Liver (tissue), 9 donors: ENCODE measurements around the gene GOLGA6D. TPM values are rescaled to one million over a fixed set of nuclear protein-coding genes. Genes with fewer than 3 reads are reported as not detected.
"Not testable (repeated sequence)": the region's sequence is repeated elsewhere in the genome, so short reads cannot be mapped to it uniquely, and the experiment has no call there.

Experiments used
- DNase-seq: peaks from one replicate; pipeline ENCODE4 v3.0.0-alpha.2; 2017; ENCODE audit warnings: low spot score
- H3K27ac ChIP-seq, 2 donors: one replicate each; pipeline ENCODE4 v1.7.0; 2013; ENCODE audit warnings: inconsistent platforms in 2 of 2, low read length in 2 of 2, control low read depth in 1 of 2, low read depth in 1 of 2, mild to moderate bottlenecking in 1 of 2
- H3K27me3 ChIP-seq, 4 donors: one replicate each; pipeline versions ENCODE4 v1.6.1 to v1.7.0; 2013; ENCODE audit warnings: low read length in 3 of 4, inconsistent platforms in 1 of 4, mild to moderate bottlenecking in 1 of 4, moderate library complexity in 1 of 4; ENCODE audit not compliant: control insufficient read depth in 4 of 4, insufficient read depth in 4 of 4
- H3K36me3 ChIP-seq, 4 donors: one replicate each; pipeline versions ENCODE4 v1.6.1 to v1.7.0; 2013; ENCODE audit warnings: low read length in 3 of 4, mild to moderate bottlenecking in 3 of 4, low read depth in 1 of 4, moderate library complexity in 1 of 4; ENCODE audit not compliant: control insufficient read depth in 4 of 4, insufficient read depth in 3 of 4
- H3K4me1 ChIP-seq, 4 donors: one replicate each; pipeline versions ENCODE4 v1.6.1 to v1.7.0; 2013; ENCODE audit warnings: low read length in 3 of 4, mild to moderate bottlenecking in 3 of 4, moderate library complexity in 1 of 4; ENCODE audit not compliant: control insufficient read depth in 4 of 4, insufficient read depth in 4 of 4
- H3K4me3 ChIP-seq, 3 donors: one replicate each; pipeline versions ENCODE4 v1.6.1 to v1.7.0; 2013; ENCODE audit warnings: low read length in 3 of 3, control low read depth in 1 of 3, low read depth in 1 of 3, mild to moderate bottlenecking in 1 of 3
- H3K9ac ChIP-seq, 2 donors: one replicate each; pipeline ENCODE4 v1.7.0; 2013; ENCODE audit warnings: low read length in 2 of 2, mild to moderate bottlenecking in 2 of 2, moderate library complexity in 2 of 2, control low read depth in 1 of 2, low read depth in 1 of 2
- H3K9me3 ChIP-seq, 4 donors: one replicate each; pipeline versions ENCODE4 v1.6.1 to v1.7.0; 2013; ENCODE audit warnings: low read length in 3 of 4; ENCODE audit not compliant: control insufficient read depth in 4 of 4
- ATF3 ChIP-seq: IDR thresholded peaks from 2 replicates; pipeline ENCODE4 v1.6.1; 2016; ENCODE audit warnings: antibody characterized with exemption
- EGR1 ChIP-seq, 2 donors: IDR thresholded peaks; 2 replicates each; pipeline ENCODE4 v1.6.1; 2016 to 2018; ENCODE audit warnings: antibody characterized with exemption in 2 of 2, low read depth in 2 of 2
- FOXA1 ChIP-seq: IDR thresholded peaks from 2 replicates; pipeline ENCODE4 v1.6.1; 2016; ENCODE audit warnings: antibody characterized with exemption
- FOXA2 ChIP-seq: IDR thresholded peaks from 2 replicates; pipeline ENCODE4 v1.6.1; 2016; ENCODE audit warnings: antibody characterized with exemption
- GABPA ChIP-seq, 2 donors: IDR thresholded peaks in 1 of 2; conservative IDR thresholded peaks in 1 of 2; 2 replicates each; pipeline ENCODE4 v1.6.1; 2016; ENCODE audit warnings: antibody characterized with exemption in 2 of 2, mild to moderate bottlenecking in 1 of 2, moderate library complexity in 1 of 2
- HNF4A ChIP-seq, 2 donors: conservative IDR thresholded peaks; 2 replicates each; pipeline ENCODE4 v1.6.1; 2016; ENCODE audit warnings: antibody characterized with exemption in 2 of 2, mild to moderate bottlenecking in 2 of 2
- HNF4G ChIP-seq: IDR thresholded peaks from 2 replicates; pipeline ENCODE4 v1.6.1; 2016; ENCODE audit warnings: antibody characterized with exemption
- JUND ChIP-seq, 2 donors: IDR thresholded peaks; 2 replicates each; pipeline ENCODE4 v1.6.1; 2016; ENCODE audit warnings: antibody characterized with exemption in 2 of 2
- NR2F2 ChIP-seq: IDR thresholded peaks from 2 replicates; pipeline ENCODE4 v1.6.1; 2016; ENCODE audit warnings: antibody characterized with exemption
- RAD21 ChIP-seq, 2 donors: IDR thresholded peaks; 2 replicates each; pipeline ENCODE4 v1.6.1; 2016; ENCODE audit warnings: antibody characterized with exemption in 2 of 2, mild to moderate bottlenecking in 2 of 2
- RXRA ChIP-seq, 2 donors: IDR thresholded peaks; 2 replicates each; pipeline ENCODE4 v1.6.1; 2017 to 2018; ENCODE audit warnings: antibody characterized with exemption in 2 of 2, mild to moderate bottlenecking in 1 of 2
- SP1 ChIP-seq: IDR thresholded peaks from 2 replicates; pipeline ENCODE4 v1.6.1; 2018; ENCODE audit warnings: antibody characterized with exemption, mild to moderate bottlenecking
- TAF1 ChIP-seq: conservative IDR thresholded peaks from 2 replicates; pipeline ENCODE4 v1.6.1; 2016; ENCODE audit warnings: antibody characterized with exemption, mild to moderate bottlenecking
- YY1 ChIP-seq: IDR thresholded peaks from 2 replicates; pipeline ENCODE4 v1.6.1; 2016; ENCODE audit warnings: antibody characterized with exemption, mild to moderate bottlenecking
- ZBTB33 ChIP-seq: IDR thresholded peaks from 2 replicates; pipeline ENCODE4 v1.6.1; 2016; ENCODE audit warnings: antibody characterized with exemption
- WGBS: extraction: QIAGEN DNeasy Blood & Tissue Kit; methylation state at CpG from one replicate; pipeline ENCODE4 v1.1.7; 2013; 5-methylcytosine and 5-hydroxymethylcytosine counted together
- polyA plus RNA-seq, 2 donors: library from polyadenylated mRNA; stranded (reverse) in 1 of 2; unstranded in 1 of 2; fragments of 200-250 nt in 1 of 2; fragments of >200 nt in 1 of 2; fragmentation: Nextera tagmentation in 1 of 2; extraction: Ambion mirVana in 1 of 2; gene quantifications; one replicate each; pipeline versions ENCODE4 v1.2.1 to v1.2.3, GENCODE V29; 2013 to 2015
- total RNA-seq, 2 donors: library from RNA; depleted of rRNA; stranded (reverse); fragments of >200 nt; gene quantifications; one replicate each; pipeline ENCODE4 v1.2.3, GENCODE V29; 2014
- TF ChIP-seq, protein P1 (sequence below): IDR thresholded peaks from 2 replicates; pipeline ENCODE4 v1.6.1; 2016; ENCODE audit warnings: antibody characterized with exemption
- TF ChIP-seq, protein P2 (sequence below): fragments of 150-350 bp; IDR thresholded peaks from 2 replicates; pipeline ENCODE4 v1.5.1; 2017; ENCODE audit warnings: improper control_type of control experiment, low read depth, low read length; ENCODE audit not compliant: missing input control
- donor health status: healthy.
- donor health status: healthy.
- donor health status: healthy.
- donor health status: healthy.
- donor health status: healthy.

Gene GOLGA6D
- total and polyA plus RNA-seq, 4 donors = 0.02 to 0.08 (median 0.05) TPM

DNA sequence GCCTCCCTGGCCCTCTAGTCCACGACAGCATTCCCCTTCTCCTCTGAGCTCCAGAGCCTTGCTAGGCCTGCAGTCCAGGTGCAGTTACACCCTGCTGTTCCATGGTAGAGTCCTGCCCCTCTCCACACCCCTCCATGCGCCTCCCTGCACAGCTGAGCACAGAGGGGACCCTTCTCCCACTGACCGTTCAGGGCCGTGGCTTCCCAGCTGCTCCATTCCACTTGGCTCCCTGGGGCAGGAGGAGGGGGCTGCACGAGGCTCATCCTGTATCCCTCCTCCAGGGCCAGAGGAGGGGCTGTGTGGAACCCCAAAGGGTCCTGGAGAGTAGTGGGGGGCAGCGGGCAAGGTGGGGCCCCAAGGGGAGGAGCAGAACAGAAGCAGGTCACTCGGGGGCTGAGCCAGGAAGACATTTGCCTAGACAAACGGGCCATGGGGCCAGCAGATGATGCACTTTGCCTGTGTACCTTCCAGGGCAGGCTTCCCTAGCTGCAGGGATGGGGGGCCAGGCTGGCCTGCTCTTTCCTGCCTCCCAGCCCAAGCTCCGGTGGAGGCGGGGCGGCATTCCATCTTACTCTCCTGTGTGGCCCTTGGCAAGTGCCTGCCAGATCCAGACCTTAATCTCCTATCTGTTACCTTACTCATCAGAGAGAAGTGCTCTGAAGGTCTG is 45.2 kb upstream of the GOLGA6D start:
- Histone ChIP-seq H3K4me1 (no peaks in the 10 kb centered on the region), H3K4me3 (no peak overlapping the region), H3K36me3 (no peaks in the 10 kb centered on the region), H3K27me3 (peaks cover 0 to 6% (median 0%) of the 10 kb centered on the region in 4 donors), H3K9me3 (no peaks in the 10 kb centered on the region), H3K9ac (no peak overlapping the region), H3K27ac (no peak overlapping the region)
- no peak for DNase-seq
- WGBS = 86% methylated on average over 11 of the region's 11 CpGs
- TF ChIP-seq YY1 = no peak
- no peak for TF ChIP-seq JUND (IDR thresholded peaks at IDR 0.05)
- TF ChIP-seq, protein P1, sequence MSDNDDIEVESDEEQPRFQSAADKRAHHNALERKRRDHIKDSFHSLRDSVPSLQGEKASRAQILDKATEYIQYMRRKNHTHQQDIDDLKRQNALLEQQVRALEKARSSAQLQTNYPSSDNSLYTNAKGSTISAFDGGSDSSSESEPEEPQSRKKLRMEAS = no peak
- no peak for TF ChIP-seq GABPA (IDR thresholded peaks at IDR 0.05 in 1 of 2, conservative IDR thresholded peaks at IDR 0.05 in 1 of 2)
- no peak for TF ChIP-seq EGR1 (IDR thresholded peaks at IDR 0.05; ENCODE audit: low read depth in 2 of 2)
- TF ChIP-seq HNF4G = no peak
- no peak for TF ChIP-seq TAF1
- no peak for TF ChIP-seq SP1
- TF ChIP-seq FOXA2 = no peak
- no peak for TF ChIP-seq ZBTB33
- TF ChIP-seq, protein P2, sequence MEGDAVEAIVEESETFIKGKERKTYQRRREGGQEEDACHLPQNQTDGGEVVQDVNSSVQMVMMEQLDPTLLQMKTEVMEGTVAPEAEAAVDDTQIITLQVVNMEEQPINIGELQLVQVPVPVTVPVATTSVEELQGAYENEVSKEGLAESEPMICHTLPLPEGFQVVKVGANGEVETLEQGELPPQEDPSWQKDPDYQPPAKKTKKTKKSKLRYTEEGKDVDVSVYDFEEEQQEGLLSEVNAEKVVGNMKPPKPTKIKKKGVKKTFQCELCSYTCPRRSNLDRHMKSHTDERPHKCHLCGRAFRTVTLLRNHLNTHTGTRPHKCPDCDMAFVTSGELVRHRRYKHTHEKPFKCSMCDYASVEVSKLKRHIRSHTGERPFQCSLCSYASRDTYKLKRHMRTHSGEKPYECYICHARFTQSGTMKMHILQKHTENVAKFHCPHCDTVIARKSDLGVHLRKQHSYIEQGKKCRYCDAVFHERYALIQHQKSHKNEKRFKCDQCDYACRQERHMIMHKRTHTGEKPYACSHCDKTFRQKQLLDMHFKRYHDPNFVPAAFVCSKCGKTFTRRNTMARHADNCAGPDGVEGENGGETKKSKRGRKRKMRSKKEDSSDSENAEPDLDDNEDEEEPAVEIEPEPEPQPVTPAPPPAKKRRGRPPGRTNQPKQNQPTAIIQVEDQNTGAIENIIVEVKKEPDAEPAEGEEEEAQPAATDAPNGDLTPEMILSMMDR = no peak
- TF ChIP-seq RXRA (IDR thresholded peaks at IDR 0.05) = no peak
- no peak for TF ChIP-seq HNF4A (conservative IDR thresholded peaks at IDR 0.05)
- no peak for TF ChIP-seq ATF3

GRCh38 chr15:75238150-75238549 is 44.5 kb upstream of the GOLGA6D start:
- H3K9ac ChIP-seq = no peak overlapping the region
- H3K27me3 ChIP-seq = peaks cover 0 to under 1% (median 0%) of the 10 kb centered on the region in 4 donors
- H3K9me3 ChIP-seq = no peaks in the 10 kb centered on the region
- 88% methylated on average over 5 of the region's 5 CpGs for WGBS
- no peak for DNase-seq
- no peaks in the 10 kb centered on the region for H3K36me3 ChIP-seq
- H3K4me1 ChIP-seq = no peaks in the 10 kb centered on the region
- H3K4me3 ChIP-seq = no peak overlapping the region
- TF ChIP-seq TAF1 (no peak), SP1 (no peak), EGR1 (IDR thresholded peaks at IDR 0.05; ENCODE audit: low read depth in 2 of 2) (no peak), ZBTB33 (no peak), FOXA1 (no peak), NR2F2 (no peak), RAD21 (IDR thresholded peaks at IDR 0.05) (no peak), RXRA (IDR thresholded peaks at IDR 0.05) (no peak), ATF3 (no peak), JUND (IDR thresholded peaks at IDR 0.05) (no peak)
- TF ChIP-seq, protein P1 = no peak
- TF ChIP-seq, protein P2 = no peak
- H3K27ac ChIP-seq = no peak overlapping the region

DNA sequence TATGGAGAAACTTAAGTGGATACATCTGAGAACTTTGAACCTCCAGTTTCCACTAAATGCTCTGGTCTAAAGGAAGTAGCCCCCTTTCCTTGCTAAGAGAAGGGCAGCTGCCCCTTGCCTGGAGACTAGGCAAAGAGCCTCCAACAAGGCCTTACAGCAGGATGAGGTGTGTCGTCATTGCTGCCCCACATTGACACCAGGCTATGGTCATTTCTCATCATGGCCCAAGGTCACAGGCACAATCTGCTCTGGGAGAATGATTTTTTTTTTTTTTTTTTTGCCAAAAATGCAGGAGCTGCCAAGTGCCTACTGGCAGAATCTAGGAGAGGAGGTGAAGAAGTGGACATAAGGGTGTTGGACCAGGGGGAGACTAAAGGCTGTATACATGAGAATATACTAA is 36.9 kb upstream of the GOLGA6D start:
- not testable (repeated sequence) for H3K9ac ChIP-seq, H3K36me3 ChIP-seq, H3K4me3 ChIP-seq, H3K27ac ChIP-seq, H3K27me3 ChIP-seq, H3K9me3 ChIP-seq, DNase-seq, H3K4me1 ChIP-seq
- 88% methylated on average over 1 of the region's 1 CpG for WGBS
